Subcutaneous adipose tissue (tissue), 4 donors: ENCODE measurements around the gene LYZ. TPM values are rescaled to one million over a fixed set of nuclear protein-coding genes. Genes with fewer than 3 reads are reported as not detected.

Experiments used
- total RNA-seq, 4 donors: library from RNA; depleted of rRNA; stranded (reverse); fragments of >200 nt; gene quantifications; one replicate each; pipeline ENCODE4 v1.1.0, GENCODE V29; 2016
- TF ChIP-seq, protein P1 (sequence below): fragments of 450-650 bp; IDR thresholded peaks from one replicate; pipeline ENCODE4 v1.5.1; 2016; ENCODE audit warnings: low read depth, mild to moderate bottlenecking, control low read depth, antibody characterized with exemption, moderate library complexity

LYZ gene
- total RNA-seq, 4 donors from 2014 or later = 47.7 to 744 (median 119) TPM

DNA sequence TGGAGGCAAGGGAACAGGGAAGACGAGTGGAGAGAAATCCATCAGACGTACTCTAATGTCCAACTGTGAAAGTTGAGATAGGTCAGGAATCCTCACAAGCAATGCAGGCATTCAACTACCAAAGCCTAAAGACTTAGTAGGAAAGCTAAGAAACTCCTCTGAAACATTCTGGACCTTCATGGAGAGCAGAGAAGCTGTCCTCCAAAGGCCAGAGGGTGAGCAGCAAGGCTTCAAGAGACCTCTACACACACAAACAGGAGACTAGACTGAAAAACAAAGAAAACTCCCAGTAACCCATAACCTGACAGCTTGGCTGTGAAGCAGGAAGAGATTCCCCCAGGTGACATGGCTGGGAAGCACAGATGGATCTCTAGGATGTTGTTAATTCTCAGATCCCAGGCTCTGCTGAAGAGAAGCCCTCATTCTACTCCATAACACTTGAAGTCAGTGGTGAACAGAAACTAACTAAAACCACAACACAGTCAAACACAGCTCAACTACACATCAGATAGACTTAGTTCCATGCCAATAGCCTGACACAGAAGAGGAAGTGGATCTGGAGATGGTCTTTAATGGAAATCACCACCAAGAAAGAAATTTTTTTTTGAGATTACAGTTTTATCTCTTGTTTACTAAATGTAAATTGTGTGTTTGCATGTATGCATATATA is 23.2 kb upstream of the LYZ start:
- TF ChIP-seq, protein P1, sequence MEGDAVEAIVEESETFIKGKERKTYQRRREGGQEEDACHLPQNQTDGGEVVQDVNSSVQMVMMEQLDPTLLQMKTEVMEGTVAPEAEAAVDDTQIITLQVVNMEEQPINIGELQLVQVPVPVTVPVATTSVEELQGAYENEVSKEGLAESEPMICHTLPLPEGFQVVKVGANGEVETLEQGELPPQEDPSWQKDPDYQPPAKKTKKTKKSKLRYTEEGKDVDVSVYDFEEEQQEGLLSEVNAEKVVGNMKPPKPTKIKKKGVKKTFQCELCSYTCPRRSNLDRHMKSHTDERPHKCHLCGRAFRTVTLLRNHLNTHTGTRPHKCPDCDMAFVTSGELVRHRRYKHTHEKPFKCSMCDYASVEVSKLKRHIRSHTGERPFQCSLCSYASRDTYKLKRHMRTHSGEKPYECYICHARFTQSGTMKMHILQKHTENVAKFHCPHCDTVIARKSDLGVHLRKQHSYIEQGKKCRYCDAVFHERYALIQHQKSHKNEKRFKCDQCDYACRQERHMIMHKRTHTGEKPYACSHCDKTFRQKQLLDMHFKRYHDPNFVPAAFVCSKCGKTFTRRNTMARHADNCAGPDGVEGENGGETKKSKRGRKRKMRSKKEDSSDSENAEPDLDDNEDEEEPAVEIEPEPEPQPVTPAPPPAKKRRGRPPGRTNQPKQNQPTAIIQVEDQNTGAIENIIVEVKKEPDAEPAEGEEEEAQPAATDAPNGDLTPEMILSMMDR = no peak

GRCh38 chr12:69328426-69328825 is 19.8 kb upstream of the LYZ start:
- TF ChIP-seq, protein P1 = no peak

DNA sequence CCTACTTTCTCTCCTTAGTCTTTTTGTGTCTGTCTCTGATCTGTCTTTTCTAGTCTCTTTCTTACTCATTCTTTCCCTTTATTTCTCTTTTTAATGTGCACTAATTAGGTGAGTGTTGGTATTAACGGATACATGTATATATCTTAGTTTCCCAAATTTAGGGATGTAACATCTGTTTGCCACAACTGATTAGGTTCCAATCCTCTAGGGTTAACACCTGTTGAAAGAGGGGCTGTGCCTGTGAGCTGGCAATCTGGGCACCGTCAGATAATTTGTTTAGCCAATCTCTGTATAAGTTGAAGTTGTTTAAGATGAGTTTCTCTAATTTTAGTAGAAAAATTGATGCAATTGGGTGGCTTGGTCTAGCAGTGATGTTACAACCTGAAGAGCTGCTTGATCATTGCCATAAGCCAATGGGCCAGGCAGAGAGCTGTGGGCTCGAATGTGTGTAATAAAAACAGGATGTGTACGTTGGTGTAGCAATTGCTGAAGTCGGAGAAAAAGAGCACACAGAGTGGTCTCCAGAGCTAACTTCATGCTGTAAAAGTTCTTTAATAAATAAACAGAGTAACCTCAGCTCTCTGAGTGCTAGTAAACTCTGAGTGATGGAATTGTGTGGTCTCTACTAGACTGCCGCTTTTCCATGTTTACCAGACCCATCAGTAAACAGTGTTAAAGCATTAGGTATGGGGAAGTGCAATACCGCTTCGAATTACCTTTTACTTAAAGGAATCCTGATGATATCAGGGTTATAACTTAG is 18.3 kb upstream of the LYZ start:
- TF ChIP-seq, protein P1 = no peak

DNA sequence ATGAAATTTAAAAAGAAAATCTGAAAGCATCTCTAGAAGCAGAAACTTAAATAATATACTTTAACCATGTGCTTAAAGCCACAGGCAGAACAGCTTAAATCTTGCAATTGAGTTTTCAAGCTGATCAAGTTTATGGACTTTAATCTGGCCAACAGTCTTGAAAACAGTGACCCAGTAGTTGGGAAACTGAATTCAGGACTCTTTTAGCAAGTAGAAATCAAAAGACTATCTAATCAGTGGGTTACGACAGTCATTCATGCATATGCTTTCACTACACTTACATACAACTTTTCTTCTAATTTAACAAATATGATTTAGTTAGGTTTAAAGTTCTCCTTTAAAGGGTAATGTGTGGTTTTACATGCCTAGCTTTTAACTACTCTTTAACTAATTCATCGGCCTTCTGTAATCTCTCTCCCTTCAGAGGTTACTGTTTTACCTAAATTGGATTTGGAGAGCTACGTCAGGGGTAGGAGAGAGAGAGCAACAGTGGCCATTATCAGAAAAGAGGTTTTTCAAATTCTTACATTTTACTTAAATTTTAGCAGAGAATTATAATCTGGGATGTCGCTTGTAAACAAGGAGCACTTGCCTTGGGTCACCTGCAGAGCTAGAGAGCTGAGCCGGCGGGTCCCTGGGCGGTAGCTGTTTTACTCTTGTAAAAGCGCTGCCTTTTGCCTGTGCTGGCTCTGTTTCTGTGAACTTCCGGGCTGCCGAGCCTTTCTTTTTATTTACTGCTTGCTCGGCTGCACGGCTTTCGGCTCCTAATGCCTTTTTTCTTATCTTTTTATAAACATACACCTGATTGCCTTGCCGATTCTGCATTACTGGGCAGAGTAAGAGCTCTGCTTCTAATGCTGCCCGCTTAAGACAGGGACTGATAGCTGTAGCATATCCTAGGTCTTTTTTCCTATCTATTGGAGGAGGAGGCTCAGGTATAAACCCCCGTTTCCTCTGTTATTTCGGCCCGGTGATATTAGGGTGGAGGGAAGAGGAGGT is 17.4 kb upstream of the LYZ start:
- TF ChIP-seq, protein P1 = no peak

DNA sequence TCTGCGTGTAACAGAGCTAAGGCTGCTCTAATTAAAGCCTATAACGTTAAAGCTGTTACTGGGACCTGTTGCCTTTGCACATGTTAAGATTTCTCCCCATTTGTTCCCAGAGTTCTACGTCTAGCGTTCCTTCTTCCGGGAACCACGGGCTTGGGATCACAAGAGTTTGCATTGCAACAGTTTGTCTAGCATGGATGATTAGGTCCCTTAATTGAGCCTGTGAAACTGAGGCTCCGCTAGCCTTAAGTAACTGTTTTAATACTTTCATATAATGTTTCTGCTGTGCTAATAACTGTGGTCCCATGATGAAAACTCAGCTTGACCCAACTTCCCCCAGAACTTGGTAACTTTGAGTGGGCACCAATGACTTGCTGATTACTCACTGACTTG is 16.7 kb upstream of the LYZ start:
- TF ChIP-seq, protein P1 = no peak

DNA sequence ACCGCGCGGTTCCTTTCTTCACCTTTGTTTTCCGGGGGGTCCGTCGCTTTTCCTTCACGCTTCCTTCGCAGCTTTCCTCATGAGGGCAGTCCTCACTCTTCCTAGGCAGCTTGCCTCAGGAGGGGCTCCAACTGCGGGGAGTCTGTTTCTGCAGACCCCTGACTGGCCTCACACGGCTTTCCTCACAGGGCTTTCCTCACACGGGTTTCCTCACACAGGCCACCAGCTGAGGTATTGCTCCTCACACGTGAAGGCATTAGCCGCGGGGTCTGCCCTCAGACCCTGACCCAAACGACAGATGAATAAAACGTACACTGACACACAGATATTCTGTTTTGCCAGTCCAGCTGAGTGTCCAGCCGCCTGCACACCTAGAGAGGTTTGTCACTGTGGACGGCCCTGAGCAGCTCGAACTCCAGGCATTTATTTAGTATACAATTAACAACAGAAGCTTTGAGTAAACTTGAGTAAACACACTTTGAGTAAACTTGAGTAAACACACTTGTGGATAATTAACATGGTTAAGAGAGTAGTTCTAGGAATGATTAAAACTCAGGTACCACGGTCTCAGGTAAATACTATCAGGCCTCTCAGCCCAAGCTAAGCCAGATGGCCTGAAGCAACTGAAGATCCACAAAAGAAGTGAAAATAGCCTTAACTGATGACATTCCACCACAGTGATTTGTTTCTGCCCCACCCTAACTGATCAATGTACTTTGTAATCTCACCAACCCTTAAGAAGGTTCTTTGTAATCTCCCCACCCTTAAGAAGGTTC is 16.1 kb upstream of the LYZ start:
- TF ChIP-seq, protein P1 = no peak
